Body of pancreas (tissue), 4 donors: ENCODE results near the gene MRPL11.

Experiments
- CTCF ChIP-seq, 7 experiments: fragments of 450-650 bp in 4 of 7; fragments of 200-600 bp in 3 of 7; sonication (generic) in 3 of 7; IDR thresholded peaks; one replicate each; pipeline ENCODE4 v1.5.1; 2016 to 2019; ENCODE audit warnings: antibody characterized with exemption in 7 of 7
- POLR2A ChIP-seq, 3 donors: fragments of 450-650 bp; IDR thresholded peaks; one replicate each; pipeline ENCODE4 v1.6.1; 2016; ENCODE audit warnings: antibody characterized with exemption in 3 of 3, mild to moderate bottlenecking in 2 of 3

- no peak for TF ChIP-seq CTCF (IDR thresholded peaks at IDR 0.05)
- no peak for TF ChIP-seq POLR2A (IDR thresholded peaks at IDR 0.05)
Measured at GRCh38 chr11:66414120-66414934, 24.3 kb downstream of the MRPL11 start.
